Fibroblast of skin of back (primary cell): ENCODE measurements around the gene FLRT1. TPM values are rescaled to one million over a fixed set of nuclear protein-coding genes. Genes with fewer than 3 reads are reported as not detected.

ENCODE experiments used
- DNase-seq: peaks from one replicate; pipeline ENCODE4 v3.0.0-alpha.2; 2013
- polyA plus RNA-seq, 2 experiments: library from polyadenylated mRNA; unstranded; fragments of 120-200 nt; gene quantifications; one replicate each; pipeline ENCODE4 v1.2.1, GENCODE V29; 2013; ENCODE audit not compliant: insufficient read length in 2 of 2

FLRT1 gene
- 0.31 TPM for polyA plus RNA-seq (2013, experiment 1 of 2; ENCODE audit: insufficient read length)
- polyA plus RNA-seq (2013, experiment 2 of 2; ENCODE audit: insufficient read length): 0.22 TPM

DNA sequence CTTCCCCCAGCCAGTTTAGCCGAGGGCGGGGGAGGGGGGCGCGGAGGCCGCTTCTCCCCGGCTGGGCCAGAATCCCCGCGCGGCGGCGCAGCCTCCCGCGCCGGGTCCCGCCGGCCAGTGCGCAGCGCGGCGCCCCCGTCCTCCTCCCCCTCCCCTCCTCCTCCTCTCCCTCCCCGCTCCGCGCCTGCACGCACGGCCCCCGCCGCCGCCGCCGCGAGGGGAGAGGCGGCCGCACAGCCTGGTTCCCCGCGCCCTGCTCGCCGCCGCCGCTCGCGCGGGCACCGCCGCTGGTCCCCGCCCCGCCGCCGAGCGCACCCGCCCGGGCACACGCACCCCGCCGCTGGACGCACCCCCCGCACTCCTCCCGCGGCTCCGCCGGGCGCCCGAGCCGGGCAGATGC, at the start of gene FLRT1:
FLRT1 (plus strand) TSS at position 356 of the 400 bp plus-strand sequence. CDS start 80,337 bp downstream, outside the sequence.
- no peak for DNase-seq

DNA sequence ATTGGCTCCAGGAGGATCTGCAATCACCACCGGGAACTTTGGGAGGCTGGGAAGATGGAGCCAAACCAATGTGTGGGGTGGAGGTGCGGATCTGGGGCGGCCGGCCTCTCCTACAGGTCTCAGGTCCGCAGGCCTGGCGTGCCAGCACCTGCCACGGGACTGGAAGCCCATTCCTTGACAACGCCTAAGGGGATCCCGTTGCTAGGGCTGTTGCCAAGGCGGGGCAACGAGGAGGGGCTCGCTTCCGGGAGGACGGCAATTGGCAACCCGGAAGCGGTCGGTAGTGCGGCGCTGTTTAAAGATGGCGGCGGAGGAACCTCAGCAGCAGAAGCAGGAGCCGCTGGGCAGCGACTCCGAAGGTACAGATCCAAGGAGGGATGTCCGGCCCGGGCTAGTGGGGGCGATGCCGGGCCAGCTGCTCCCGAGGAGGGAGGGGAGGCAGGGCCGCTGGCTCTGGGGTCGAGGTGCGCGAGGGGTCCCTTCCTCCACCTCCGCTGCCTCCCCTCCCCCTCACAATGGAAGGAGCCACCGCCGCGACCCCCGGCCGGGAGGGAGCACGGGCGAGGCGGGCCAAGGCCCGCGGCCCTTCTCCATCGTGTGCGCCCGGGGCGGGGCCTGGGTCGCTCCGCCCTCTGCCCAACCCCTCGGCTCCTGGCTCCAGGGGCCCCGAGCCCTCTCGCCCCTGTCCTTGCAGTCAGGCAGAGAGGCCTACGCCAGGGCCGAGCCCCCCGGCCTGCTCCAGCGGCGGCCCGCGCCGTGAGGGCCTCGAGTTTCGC, 49.4 kb upstream of the FLRT1 start, which contains the start of gene OTUB1:
OTUB1 (plus strand) TSS at position 283 of the 776 bp plus-strand sequence; CDS start at position 302, 19 bp downstream.
- peak; percentile 88 for DNase-seq

DNA sequence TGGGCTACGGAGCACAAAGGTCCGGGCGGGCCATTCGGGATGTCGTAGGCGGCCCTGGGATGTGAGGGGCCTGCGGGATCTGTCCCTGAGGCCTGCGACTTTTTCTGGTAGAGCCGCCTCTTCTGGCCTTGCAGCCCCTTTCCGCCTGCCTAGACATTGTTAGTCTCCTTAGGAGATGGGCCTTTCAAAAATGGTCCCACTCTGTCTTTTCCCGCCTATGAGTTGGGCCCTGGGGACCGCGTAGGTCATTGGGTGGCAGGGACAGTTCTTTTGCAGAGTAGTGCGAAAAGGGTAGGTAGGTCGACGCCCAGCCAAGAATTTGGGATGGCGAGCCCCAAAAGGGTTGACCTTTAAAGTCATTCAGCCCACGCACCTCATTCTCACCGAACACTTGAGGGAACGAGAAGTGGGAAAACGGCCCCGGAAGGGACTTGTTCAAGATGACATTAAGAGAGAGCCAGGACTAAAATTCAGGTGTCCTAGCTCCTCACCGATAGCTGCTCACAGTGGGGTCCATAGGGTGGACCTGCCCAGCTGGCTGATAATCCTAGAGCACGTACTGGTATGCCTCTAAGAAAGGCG, 48.7 kb upstream of the FLRT1 start:
- DNase-seq: no peak

- DNase-seq: no peak
Observed at GRCh38 chr11:63991558-63991957, 44.2 kb upstream of the FLRT1 start.

- no peak for DNase-seq
Observed at GRCh38 chr11:63993100-63993499, 42.6 kb upstream of the FLRT1 start.

DNA sequence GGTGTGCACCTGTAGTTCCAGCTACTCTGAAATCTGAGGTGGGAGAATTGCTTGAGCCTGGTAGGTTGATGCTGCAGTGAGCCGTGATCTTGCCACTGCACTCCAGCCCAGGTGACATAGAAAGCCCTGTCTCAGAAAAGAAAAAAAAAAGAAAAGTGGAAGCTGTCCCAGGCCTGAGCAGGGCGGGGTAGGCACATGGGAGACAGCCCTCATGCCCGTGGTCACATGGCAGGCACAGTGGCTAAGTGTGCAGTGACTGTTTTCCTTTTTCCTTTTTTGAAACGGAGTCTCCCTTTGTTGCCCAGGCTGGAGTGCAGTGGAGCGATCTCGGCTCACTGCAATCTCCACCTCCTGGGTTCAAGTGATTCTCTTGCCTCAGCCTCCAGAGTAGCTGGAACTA, 41.7 kb upstream of the FLRT1 start:
- no peak for DNase-seq

DNA sequence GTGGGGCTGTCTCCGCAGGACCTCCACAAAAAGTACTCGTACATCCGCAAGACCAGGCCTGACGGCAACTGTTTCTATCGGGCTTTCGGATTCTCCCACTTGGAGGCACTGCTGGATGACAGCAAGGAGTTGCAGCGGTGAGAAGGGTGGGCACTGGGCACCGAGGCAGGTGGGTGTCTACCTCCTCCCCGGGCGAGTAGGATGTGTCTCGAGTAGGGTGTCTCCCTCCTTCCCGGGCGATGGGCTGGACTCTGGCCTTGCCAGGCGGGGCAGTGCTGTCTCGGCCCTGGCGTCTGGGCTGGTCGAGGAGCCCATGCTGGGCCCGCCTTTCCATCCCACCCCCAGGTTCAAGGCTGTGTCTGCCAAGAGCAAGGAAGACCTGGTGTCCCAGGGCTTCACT, 39.2 kb upstream of the FLRT1 start:
- DNase-seq: no peak

DNA sequence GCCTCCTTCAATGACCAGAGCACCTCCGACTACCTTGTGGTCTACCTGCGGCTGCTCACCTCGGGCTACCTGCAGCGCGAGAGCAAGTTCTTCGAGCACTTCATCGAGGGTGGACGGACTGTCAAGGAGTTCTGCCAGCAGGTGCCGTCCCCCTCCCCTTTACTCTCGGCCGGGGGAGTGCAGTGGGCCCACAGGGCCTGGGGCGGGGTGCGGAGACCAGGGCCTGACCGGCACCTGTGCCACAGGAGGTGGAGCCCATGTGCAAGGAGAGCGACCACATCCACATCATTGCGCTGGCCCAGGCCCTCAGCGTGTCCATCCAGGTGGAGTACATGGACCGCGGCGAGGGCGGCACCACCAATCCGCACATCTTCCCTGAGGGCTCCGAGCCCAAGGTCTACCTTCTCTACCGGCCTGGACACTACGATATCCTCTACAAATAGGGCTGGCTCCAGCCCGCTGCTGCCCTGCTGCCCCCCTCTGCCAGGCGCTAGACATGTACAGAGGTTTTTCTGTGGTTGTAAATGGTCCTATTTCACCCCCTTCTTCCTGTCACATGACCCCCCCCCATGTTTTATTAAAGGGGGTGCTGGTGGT, 38.5 kb upstream of the FLRT1 start:
- no peak for DNase-seq

- no peak for DNase-seq
Observed at GRCh38 chr11:63997801-63998337, 37.9 kb upstream of the FLRT1 start.

- no peak for DNase-seq
Observed at GRCh38 chr11:63998558-63999348, 37.0 kb upstream of the FLRT1 start.

DNA sequence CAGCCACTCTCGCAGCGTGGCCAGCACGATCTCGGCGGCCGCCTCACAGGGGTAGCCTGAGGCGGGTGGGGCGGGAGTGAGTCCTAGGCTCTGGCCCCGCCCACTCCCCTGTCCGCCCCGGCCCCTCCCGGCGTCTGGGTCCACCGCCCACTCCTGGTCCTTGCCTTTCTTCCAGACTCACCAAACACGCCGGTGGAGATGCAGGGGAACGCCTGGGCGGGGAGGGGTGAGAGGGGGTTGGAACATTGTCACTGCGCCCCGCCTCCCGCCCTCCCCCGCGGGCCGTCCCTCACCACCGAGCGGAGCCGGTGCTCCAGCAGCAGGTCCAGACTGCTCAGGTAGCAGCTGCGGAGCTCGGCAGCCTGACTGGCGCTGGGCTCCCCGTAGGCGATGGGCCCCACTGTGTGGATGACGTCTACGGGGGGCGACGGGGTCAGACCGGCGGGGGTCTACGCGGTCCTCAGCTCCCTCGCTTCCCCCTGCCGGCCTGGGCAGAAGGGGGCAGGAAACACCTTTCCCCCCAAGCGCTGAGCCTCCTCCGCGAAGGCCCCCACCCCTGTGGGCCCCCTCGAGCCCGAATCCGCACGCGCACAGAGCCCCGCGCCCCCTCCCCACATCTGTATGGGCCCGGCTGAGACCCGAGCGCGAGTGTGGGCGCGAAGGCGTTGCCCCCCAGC, 36.2 kb upstream of the FLRT1 start:
- DNase-seq: peak; percentile 28

DNA sequence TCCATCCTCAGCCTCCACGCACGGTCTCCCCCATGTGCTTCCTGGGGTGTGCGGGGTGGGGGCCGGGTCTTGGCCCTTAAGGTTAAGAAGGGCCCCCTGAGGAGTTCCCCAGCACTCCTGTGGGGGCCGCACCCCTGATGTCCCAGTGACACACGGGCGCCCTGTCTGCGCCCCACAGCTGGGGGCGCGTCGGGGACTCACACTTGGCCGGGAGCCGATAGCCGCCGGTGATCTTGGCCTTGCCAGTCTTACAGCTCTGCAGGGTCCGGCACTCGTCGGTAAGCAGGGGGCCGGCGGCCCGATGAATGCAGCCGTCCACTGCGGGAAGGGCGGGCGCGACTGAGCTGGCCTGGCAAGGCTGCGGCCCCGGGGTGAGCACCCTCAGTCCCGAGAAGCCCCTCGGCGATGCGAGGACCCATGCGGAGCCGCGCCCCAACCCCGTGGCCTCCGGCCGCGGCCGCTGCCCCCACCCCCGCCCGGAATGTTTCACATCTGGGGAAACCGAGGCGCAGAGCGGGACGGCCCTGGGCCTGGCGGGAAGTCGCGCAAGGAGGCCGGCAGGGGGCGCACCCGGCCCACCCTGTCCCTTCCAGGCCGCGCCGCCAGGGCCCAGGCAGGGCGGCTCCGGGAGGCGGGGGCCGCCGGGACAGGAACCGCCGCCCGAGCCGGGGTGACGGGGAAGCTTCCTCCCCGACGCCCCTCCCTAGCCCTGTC, 35.5 kb upstream of the FLRT1 start:
- peak; percentile 69 for DNase-seq

DNA sequence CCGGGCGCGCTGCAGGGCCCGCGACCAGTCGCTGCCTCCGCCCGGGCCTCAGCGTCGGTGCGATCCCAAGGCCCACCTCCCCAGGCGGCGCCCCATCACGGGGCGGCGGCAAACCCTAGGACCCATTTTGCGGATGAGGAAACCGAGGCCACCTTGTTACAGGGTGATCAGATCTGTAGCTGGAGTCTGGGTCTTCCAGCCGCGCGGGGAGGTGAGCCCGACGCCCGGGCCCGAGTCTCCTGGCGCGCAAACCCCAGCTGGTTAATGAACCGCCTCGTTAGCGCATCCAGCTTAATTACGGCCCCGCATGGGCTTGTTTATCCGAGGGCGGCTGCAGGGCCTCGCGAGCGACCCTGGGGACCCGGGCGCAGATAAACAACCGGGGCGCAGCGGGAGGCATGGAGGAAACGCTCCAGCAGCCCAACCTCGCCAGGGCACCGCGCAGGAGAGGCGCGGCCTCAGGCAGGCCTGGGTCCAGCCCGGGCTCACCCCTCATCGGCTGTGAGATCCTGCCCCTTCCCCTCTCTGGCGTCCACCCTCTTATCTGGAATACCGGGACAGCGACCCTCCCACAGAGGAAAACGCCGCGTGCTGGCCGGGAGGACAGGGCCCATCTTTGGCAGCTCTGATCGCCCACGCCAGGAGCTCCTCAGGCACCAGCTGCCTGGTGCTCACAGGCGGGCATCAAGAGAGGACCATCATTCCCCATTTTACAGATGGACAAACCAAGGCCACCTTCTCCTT, 34.8 kb upstream of the FLRT1 start:
- DNase-seq: no peak

- DNase-seq: no peak
Observed at GRCh38 chr11:64001484-64002420, 34.0 kb upstream of the FLRT1 start.

- no peak for DNase-seq
Observed at GRCh38 chr11:64003807-64004589, 31.7 kb upstream of the FLRT1 start.

- no peak for DNase-seq
Observed at GRCh38 chr11:64004590-64004984, 31.1 kb upstream of the FLRT1 start.

DNA sequence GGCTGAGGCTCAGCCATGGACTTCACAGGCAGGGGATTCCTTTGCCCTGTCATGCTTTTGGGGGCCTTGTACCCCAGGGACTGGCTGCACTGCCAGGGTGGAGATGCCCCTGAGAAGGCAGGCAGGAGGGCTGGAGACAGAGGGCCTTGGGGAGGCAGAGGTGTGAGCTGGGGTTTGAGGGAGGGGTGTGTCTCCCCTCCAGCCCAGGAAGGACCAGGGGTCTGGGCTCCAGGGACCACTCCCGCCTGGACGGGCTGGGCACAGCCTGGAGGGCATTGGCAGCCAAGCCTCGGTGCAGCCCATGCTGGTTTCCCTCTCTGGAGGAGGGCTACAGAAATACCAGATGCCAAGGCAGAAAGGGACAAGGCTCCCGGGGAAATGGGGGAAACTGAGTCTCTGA, 30.0 kb upstream of the FLRT1 start:
- no peak for DNase-seq

DNA sequence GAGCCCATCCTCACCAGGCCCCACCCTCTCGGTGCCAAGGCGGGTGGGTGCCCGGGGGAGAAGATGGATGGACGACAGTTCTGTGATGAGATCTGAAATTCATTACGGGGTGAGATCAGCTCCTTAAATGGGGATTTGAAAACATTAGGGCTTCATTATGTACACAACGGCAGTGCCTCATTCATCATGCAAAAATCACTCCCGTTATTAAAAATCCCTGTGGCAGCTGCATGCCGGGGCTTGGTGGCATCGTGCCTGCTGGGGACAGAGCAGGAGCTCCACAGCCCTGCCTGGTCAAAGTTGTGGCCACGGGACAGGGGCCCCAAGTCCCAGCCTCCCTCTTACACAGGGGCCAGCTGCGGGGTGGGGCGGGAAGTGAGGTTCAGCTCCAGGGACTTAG, 29.3 kb upstream of the FLRT1 start:
- no peak for DNase-seq
